Neural progenitor cell (in vitro differentiated cells): ENCODE data around the gene CCDC120. TPM values are rescaled to one million over a fixed set of nuclear protein-coding genes. Genes with fewer than 3 reads are reported as not detected.

ENCODE experiments used
- DNase-seq: peaks from one replicate; pipeline ENCODE4 v3.0.0-alpha.2; 2016; ENCODE audit warnings: low spot score
- H2AFZ ChIP-seq: fragments of 200-600 bp; sonication (generic); replicated peaks from 2 replicates; pipeline ENCODE4 v1.6.1; 2016; ENCODE audit warnings: antibody characterized with exemption
- H3F3A ChIP-seq: fragments of 200-600 bp; sonication (generic); 2 replicates; pipeline ENCODE4 v1.6.1; 2016; ENCODE audit warnings: antibody characterized with exemption, low read depth
- H3K27ac ChIP-seq: fragments of 200-600 bp; sonication (generic); 2 replicates; pipeline ENCODE4 v1.5.1; 2016; ENCODE audit warnings: mild to moderate bottlenecking
- H3K27me3 ChIP-seq: fragments of 200-600 bp; sonication (generic); 2 replicates; pipeline ENCODE4 v1.6.1; 2016; ENCODE audit warnings: mild to moderate bottlenecking, moderate library complexity
- H3K36me3 ChIP-seq: fragments of 200-600 bp; sonication (generic); 2 replicates; pipeline ENCODE4 v1.5.1; 2016
- H3K4me1 ChIP-seq: fragments of 200-600 bp; sonication (generic); 2 replicates; pipeline ENCODE4 v1.6.1; 2016; ENCODE audit warnings: mixed run types
- H3K4me2 ChIP-seq: fragments of 200-600 bp; sonication (generic); 2 replicates; pipeline ENCODE4 v1.6.1; 2016
- H3K4me3 ChIP-seq: fragments of 200-600 bp; sonication (generic); 2 replicates; pipeline ENCODE4 v1.5.1; 2016
- H3K79me2 ChIP-seq: fragments of 200-600 bp; sonication (generic); 2 replicates; pipeline ENCODE4 v1.6.1; 2016; ENCODE audit warnings: low read depth
- H3K9ac ChIP-seq: fragments of 200-600 bp; sonication (generic); 2 replicates; pipeline ENCODE4 v1.6.1; 2016
- H3K9me3 ChIP-seq: fragments of 200-600 bp; sonication (generic); 2 replicates; pipeline ENCODE4 v1.5.1; 2016; ENCODE audit warnings: low read depth
- H4K20me1 ChIP-seq: fragments of 200-600 bp; sonication (generic); 2 replicates; pipeline ENCODE4 v1.6.1; 2016; ENCODE audit warnings: low read depth
- H3K27ac Mint-ChIP-seq: 3 replicates; pipeline ENCODE4 v1.8.0; 2021; ENCODE audit warnings: mixed read lengths
- H3K27me3 Mint-ChIP-seq: 2 replicates; pipeline ENCODE4 v1.8.0; 2022; ENCODE audit warnings: low read depth, mild to moderate bottlenecking, inconsistent platforms, moderate library complexity, mixed read lengths; ENCODE audit not compliant: insufficient read depth
- H3K36me3 Mint-ChIP-seq: 3 replicates; pipeline ENCODE4 v1.8.0; 2021; ENCODE audit warnings: mixed read lengths
- H3K4me1 Mint-ChIP-seq: 3 replicates; pipeline ENCODE4 v1.8.0; 2021; ENCODE audit warnings: mixed read lengths
- H3K4me3 Mint-ChIP-seq: 3 replicates; pipeline ENCODE4 v1.8.0; 2021; ENCODE audit warnings: mild to moderate bottlenecking, moderate library complexity, mixed read lengths
- H3K9me3 Mint-ChIP-seq: 3 replicates; pipeline ENCODE4 v1.8.0; 2020; ENCODE audit warnings: mixed read lengths
- EZH2 ChIP-seq: fragments of 200-600 bp; sonication (generic); IDR thresholded peaks from 2 replicates; pipeline ENCODE4 v1.6.1; 2017; ENCODE audit warnings: antibody characterized with exemption, mild to moderate bottlenecking, moderate library complexity
- EZH2phosphoT487 ChIP-seq: fragments of 200-600 bp; sonication (generic); IDR thresholded peaks from 2 replicates; pipeline ENCODE4 v1.6.1; 2017; ENCODE audit warnings: antibody characterized with exemption
- total RNA-seq: library from RNA; depleted of rRNA; stranded (reverse); fragments of >200 nt; gene quantifications from 2 replicates; pipeline ENCODE4 v1.2.3, GENCODE V29; 2015; ENCODE audit warnings: low replicate concordance
- TF ChIP-seq, protein P1 (sequence below): fragments of 200-600 bp; sonication (generic); IDR thresholded peaks from 2 replicates; pipeline ENCODE4 v1.5.1; 2017; ENCODE audit warnings: antibody characterized with exemption, mild to moderate bottlenecking

CCDC120 gene
- total RNA-seq, 1 donor from 2014 or later, result 1.1 TPM

DNA sequence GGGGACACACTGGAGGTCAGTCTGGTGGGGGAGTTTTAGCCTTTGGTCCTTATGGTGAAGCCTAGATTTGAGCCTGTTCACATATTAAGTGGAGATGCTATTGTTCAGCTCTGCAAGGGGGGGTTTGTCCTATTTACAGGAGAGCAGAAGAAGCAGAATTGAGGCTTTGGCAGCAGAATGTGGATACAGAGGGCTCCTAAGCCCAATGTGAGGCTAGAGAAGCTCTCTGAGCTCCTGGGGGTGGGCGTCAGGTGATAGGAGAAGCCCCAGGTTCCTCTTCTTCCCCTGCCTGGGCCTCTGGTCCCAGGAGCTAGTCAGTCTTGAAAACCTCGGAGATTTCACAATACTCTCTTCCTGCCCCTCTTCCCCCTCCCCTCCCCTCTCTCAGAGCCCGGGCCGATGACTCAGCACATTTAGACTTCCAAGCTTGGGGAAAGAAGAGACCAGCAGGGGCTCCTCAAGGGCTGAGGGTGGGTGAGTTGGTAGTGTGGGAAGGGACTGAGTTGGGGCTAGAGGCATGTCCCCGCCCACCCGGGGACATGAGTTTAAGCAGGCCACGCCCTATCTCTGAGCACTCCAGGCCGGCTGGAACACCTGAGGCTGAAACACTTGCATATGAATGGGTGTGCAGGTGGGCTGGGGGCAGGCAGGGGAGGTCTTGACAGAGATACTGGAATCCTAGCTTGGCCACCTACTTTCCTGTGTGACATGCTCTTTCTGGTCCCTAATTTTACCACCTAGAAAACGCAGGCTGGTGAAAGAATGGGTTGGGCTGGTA, 19.0 kb upstream of the CCDC120 start:
- Histone ChIP-seq H3K79me2 (peaks cover 35% of the 10 kb centered on the region), H3K4me1 (peaks cover 3% of the 10 kb centered on the region), H3K27ac (peak overlapping the region; percentile 10), H3K9me3 (no peaks in the 10 kb centered on the region), H4K20me1 (peaks cover 5% of the 10 kb centered on the region), H3K9ac (no peak overlapping the region), H2AFZ (no peak overlapping the region), H3K27me3 (no peaks in the 10 kb centered on the region), H3K4me2 (peak overlapping the region; percentile 77), H3K36me3 (no peaks in the 10 kb centered on the region), H3K4me3 (peak overlapping the region; percentile 78), H3F3A (peaks cover 18% of the 10 kb centered on the region)
- DNase-seq, result peak; percentile 92
- Mint-ChIP-seq H3K9me3 (peaks cover 27% of the 10 kb centered on the region), H3K4me3 (peak overlapping the region; percentile 94), H3K36me3 (peaks cover 10% of the 10 kb centered on the region), H3K27ac (peak overlapping the region; percentile 42), H3K27me3 (peaks cover 9% of the 10 kb centered on the region), H3K4me1 (peaks cover 45% of the 10 kb centered on the region)
- no peak for TF ChIP-seq EZH2phosphoT487
- TF ChIP-seq, protein P1, sequence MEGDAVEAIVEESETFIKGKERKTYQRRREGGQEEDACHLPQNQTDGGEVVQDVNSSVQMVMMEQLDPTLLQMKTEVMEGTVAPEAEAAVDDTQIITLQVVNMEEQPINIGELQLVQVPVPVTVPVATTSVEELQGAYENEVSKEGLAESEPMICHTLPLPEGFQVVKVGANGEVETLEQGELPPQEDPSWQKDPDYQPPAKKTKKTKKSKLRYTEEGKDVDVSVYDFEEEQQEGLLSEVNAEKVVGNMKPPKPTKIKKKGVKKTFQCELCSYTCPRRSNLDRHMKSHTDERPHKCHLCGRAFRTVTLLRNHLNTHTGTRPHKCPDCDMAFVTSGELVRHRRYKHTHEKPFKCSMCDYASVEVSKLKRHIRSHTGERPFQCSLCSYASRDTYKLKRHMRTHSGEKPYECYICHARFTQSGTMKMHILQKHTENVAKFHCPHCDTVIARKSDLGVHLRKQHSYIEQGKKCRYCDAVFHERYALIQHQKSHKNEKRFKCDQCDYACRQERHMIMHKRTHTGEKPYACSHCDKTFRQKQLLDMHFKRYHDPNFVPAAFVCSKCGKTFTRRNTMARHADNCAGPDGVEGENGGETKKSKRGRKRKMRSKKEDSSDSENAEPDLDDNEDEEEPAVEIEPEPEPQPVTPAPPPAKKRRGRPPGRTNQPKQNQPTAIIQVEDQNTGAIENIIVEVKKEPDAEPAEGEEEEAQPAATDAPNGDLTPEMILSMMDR, result no peak
- no peak for TF ChIP-seq EZH2

DNA sequence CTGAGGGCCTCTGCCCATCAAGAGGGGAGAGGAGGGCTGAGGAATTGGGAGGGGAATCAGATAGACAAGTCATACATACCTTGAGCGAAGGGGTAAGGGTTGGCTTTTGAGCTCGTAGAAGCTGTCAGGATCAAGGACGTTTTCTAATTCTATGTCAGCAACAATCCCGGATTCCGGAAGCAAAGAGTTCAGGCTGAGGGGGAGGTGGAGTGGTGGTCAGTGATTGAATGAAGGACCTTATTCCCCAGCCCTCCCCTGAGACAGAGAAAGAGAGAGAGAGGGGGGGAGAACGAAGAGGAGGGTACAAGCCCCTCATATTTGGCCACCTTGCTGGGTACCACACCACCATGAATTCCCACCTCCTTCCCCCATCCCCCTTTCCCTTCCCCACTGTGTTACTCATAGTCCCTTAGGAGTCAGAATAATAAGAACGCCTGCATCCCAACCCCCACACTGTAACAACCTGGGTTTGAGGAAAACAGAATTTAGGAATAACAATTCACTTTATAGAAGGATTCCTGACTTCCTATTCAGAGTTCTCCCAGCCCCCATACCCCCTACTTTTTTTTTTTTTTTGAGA, 18.3 kb upstream of the CCDC120 start:
- Histone ChIP-seq H3F3A (peaks cover 18% of the 10 kb centered on the region), H3K27ac (no peak overlapping the region), H2AFZ (no peak overlapping the region), H3K4me1 (peaks cover 3% of the 10 kb centered on the region), H4K20me1 (peaks cover 5% of the 10 kb centered on the region), H3K27me3 (no peaks in the 10 kb centered on the region), H3K9ac (no peak overlapping the region), H3K4me2 (peak overlapping the region; percentile 77), H3K79me2 (peaks cover 35% of the 10 kb centered on the region), H3K4me3 (peak overlapping the region; percentile 78), H3K9me3 (no peaks in the 10 kb centered on the region), H3K36me3 (no peaks in the 10 kb centered on the region)
- H3K27ac Mint-ChIP-seq, result peak overlapping the region; percentile 42
- TF ChIP-seq, protein P1, result no peak
- TF ChIP-seq EZH2phosphoT487 (no peak), EZH2 (no peak)
- peak overlapping the region; percentile 94 for H3K4me3 Mint-ChIP-seq
- H3K4me1 Mint-ChIP-seq, result peaks cover 45% of the 10 kb centered on the region
- H3K27me3 Mint-ChIP-seq, result peaks cover 9% of the 10 kb centered on the region
- peaks cover 9% of the 10 kb centered on the region for H3K36me3 Mint-ChIP-seq
- DNase-seq, result no peak
- H3K9me3 Mint-ChIP-seq, result peaks cover 26% of the 10 kb centered on the region

DNA sequence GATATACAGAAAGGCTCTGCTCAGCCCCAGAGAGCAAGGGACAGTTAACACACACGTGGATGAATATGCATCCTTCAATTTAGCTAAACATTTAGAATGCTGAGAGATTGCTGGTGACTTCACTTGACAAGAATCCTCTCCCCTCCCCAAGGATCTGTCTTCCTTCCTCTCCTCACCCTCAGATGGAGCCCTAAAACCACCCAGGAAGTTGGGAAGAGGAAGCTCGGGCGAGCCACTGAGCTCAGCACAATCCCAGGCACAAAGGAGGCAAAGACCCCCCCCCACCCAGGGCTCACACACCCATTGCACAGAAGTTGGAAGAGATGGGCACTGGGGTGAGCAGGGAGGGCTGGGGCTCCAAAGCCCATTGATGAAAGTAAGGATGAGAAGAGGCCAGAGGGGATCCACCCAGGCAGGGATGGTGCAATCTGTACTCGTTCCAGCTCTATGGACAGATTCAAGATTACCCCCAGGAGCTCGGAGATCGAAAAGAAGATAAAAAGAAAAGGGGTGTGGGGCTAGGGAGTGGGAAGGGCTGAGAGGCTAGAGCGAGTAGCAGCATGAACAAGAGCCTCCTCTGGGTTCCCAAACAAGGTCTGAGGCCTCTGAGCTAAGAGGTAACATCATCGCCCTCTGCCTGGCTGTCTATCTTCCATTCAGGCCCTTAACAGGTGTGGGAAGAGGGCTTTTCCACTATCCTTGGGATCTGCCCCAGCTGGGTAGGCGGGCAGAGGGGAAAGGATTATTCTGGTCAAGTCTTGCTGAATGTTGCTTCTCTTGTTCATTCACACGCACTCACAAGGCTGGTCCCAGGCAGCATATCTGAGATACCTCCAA, 16.8 kb upstream of the CCDC120 start:
- Histone ChIP-seq H3F3A (peaks cover 18% of the 10 kb centered on the region), H3K9me3 (no peaks in the 10 kb centered on the region), H3K9ac (no peak overlapping the region), H3K27me3 (no peaks in the 10 kb centered on the region), H3K4me1 (peaks cover 3% of the 10 kb centered on the region), H4K20me1 (peaks cover 5% of the 10 kb centered on the region), H3K4me2 (peak overlapping the region; percentile 77), H3K79me2 (peaks cover 35% of the 10 kb centered on the region), H3K27ac (peak overlapping the region; percentile 36), H3K4me3 (peak overlapping the region; percentile 78), H3K36me3 (no peaks in the 10 kb centered on the region), H2AFZ (no peak overlapping the region)
- Mint-ChIP-seq H3K27ac (peak overlapping the region; percentile 93), H3K4me3 (peak overlapping the region; percentile 94), H3K9me3 (peaks cover 30% of the 10 kb centered on the region), H3K36me3 (peaks cover 9% of the 10 kb centered on the region), H3K27me3 (peaks cover 10% of the 10 kb centered on the region), H3K4me1 (peaks cover 45% of the 10 kb centered on the region)
- DNase-seq, result peak; percentile 38
- TF ChIP-seq EZH2phosphoT487 (no peak), EZH2 (no peak)
- TF ChIP-seq, protein P1, result no peak
